CD4-positive, alpha-beta T cell treated with Interleukin-17A for 4 hours (primary cell): ENCODE data around the gene IFI44L.

Experiments
- DNase-seq: peaks from one replicate; pipeline ENCODE4 v3.0.0-alpha.2; 2020; ENCODE audit warnings: mixed read lengths

The IFI44L gene

DNA sequence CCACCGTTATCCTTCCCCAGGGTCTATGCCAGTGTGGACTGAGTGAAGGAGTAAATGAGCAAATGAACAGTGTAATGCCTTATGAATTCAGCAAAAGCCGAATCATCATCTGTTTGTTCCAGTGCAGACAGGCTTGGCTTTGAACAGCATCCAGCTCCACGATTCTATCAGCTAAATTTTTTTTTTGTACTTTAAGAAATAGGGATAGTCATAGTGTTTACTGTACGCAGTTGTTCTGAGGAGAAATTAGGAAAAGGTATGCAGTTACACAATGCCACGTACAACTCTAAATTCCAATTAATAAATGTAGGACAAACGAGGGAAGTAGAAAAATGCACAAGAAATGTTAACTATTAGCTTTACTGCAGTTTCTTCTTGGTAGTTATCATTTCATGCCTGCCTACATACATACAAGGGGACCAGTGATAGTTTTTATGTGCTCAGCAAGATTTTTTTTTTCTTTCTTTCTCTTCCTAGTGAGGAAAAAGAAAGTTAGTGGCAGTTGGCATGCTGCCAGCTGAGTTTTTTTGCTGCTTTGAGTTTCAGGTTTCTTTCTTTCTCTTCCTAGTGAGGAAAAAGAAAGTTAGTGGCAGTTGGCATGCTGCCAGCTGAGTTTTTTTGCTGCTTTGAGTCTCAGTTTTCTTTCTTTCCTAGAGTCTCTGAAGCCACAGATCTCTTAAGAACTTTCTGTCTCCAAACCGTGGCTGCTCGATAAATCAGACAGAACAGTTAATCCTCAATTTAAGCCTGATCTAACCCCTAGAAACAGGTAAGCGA is at the start of gene IFI44L:
IFI44L (plus strand) TSS at position 646 of the 777 bp plus-strand sequence. CDS start 7,468 bp downstream, outside the sequence.
- peak; percentile 75 for DNase-seq

DNA sequence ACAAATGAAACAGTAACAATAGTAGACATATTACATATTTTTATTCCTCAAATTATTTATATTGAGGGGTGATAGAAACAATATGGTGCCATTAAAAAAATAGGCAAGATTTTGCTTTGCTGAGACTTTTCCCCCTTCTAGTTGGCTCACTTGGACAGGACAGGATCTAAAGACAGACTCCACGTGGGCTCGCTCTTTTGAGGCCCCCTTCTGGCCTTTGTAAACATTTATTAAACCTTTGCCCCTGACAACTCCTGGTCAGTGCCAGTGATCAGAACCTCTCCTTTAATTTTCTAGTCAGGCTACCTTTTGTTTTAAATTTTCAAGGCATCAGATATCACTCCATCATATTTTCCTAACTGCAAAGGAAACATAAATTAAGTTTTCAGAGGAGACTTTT is 49.7 kb upstream of the IFI44L start:
- no peak for DNase-seq

DNA sequence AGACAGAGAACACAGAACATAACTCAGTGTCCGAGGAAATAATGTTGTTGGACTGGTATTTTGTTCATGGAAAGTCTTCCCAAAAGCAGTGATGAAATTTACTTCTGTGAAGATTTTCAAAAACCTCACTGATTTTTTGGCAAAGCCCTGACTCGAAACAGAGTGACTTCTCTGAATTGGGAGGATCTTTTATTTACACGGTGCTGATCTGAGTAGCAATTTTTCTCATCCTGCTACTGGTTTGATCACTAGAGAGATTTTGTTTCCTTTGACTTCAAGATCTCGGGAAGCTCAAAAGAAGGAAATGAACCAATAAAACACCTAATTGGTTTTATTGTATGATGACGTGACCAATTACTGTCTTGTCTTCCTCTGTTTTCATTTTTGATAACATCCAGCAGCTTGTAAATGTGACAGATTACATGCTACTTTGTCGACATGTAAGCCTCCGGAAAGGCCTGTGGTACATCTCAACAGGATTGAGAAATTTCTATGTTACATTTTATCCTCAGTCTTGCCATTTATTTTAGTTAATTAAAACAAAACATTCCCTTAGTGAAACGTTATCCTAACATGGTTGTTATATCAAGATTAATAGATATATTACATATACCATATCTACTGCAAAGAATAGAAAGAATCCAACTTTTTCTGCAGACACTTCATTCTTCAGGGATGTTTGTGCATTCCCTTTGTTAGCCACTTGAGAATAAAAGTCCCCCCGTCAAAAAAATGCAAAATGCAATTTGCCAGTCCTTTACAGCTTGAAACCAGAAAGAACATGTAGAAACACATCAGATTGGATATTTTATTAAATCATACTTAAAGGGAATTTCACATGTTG is 42.8 kb upstream of the IFI44L start:
- DNase-seq, result no peak

DNA sequence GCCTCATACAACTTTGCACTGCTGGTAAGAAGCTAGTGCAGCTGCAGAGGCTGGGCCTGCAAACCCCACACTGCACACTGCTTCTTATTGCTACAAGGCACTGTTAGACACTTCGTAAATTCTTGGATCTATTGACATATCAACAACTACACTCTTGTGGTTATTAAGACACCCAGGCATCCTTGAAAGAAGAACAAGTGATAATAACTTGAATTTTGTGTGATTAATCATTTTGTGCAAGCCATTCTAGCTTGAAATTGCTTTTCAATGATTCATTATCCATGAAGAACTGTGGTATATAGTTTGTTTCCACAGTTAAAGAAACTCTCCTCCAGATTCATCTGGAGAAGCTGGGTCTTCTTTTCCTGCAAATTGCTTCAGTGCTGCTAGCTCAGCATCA is 33.7 kb upstream of the IFI44L start:
- no peak for DNase-seq

DNA sequence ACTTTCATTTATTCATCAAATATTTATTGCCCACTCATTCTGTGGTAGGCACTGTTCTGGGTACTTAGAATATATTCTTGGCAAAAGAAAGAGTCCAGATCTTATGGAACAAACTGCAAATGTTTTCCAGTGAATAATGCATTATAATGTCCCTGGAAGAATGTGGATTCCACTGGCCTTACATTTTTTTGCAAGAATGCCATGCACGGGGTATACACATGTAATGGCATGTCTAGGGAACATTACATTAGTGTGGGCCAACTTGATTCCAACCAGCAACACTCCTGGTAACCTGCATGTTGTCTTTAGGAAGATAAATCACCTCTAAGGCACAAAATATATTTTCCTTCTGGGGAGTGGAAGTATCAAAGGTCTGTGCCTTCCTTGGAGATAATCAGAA is 33.0 kb upstream of the IFI44L start:
- no peak for DNase-seq

DNA sequence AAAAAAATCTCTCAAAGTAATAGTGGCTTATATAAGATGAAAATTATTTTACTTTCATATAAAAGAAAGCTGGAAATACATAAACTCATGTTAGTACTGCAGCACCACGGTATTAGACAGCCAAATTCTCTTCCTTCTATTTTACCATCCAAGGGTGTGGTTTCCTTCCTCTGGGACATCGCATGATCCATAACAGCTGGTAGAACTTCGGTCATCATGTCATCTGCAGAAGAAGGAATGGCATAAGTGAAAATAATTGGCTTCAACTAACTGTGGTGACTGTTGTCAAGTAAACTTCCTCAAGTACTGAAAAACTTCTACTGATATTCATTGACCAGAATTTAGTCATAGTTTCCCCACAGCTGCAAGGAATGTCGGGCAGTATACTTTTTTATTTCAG is 28.3 kb upstream of the IFI44L start:
- DNase-seq, result no peak

DNA sequence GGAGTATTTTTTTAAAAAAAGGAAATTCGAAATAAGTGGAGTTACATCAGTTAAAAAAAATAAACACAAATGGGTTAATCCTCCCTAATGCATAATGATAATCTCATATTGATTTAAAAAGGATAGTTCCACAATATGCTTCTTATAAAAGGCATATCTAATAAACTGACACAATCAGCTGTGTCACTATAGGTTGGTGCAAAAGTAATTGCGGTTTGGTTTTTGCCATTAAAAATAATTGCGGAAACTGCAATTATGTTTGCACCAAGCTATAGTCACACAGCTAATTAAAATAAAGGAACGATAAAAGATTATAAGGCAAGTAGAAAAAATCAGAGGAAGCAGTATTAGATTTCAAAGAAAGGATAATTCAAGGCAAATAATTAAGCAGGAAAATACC is 21.0 kb upstream of the IFI44L start:
- DNase-seq, result no peak

DNA sequence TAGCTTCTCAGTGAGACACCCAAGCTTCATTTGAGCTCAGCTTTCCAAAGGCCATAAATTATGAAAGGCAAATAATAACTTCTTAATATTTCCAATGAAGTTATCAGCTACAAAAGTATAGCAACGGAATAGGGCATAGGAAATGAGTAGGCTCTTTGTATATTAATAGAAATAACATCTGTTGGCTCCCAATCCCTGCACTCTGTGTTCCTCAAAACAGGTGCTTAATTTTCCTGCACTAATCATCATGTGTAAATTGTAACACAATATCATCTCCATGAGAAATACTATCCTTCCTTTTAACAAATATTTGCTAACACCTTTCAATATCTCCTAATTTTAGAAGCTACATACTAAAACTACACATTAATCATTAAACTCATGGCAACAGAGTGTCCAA is 19.2 kb upstream of the IFI44L start:
- DNase-seq, result no peak

DNA sequence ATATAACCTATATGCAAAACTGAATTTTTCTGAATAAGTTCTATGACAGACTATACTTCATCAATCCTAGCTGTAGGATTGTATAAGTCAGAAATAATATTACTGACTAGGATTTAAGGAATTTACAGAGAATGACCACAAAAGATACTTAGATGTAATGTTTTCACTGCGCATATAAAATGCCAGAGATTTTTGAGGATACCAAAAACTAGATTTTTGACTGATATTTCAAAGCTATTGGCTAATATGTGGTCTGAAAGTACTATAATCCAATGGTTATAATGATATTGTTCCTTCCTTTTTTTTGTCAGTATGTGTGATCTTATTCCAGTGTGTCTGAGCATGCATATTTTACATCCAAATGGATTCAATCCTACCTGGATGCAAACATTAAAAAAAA is 17.0 kb upstream of the IFI44L start:
- DNase-seq, result no peak

DNA sequence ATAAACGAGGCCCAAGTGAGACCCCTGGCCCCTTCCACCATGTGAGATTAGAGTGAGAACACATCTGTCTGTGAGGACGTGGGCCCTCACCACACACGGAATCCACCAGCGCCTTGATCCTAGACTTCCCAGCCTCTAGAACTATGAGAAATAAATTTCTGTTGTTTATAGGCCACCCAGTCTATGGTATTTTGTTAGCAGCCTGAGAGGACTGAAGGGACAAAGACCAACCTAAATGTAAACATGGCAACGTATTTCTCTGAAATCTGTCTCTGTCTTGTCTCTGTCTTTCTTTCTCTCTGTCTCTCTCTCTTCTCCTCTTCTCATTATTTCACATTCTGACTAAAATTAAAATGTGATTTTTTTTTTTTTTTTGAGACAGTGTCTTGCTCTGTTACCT is 15.6 kb upstream of the IFI44L start:
- DNase-seq, result no peak

DNA sequence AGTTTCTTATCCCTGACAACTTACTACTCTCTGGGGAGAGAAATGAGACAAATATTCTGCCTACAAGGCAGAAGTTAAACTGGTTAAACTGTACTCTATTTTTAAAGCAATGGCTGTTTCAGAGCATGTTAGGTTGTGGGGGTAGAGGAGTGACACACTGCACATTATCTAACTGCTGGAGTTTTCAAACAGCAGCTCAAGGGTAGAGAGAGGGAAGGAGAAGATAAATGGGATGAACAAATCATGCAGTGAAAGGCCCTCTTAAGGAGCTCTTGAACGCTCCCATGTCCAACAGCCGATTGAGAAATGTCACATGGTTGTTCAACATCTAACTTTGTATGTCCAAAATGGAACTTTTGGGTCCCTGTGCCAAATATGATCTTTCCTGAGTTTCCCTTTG is 14.0 kb upstream of the IFI44L start:
- DNase-seq, result no peak

DNA sequence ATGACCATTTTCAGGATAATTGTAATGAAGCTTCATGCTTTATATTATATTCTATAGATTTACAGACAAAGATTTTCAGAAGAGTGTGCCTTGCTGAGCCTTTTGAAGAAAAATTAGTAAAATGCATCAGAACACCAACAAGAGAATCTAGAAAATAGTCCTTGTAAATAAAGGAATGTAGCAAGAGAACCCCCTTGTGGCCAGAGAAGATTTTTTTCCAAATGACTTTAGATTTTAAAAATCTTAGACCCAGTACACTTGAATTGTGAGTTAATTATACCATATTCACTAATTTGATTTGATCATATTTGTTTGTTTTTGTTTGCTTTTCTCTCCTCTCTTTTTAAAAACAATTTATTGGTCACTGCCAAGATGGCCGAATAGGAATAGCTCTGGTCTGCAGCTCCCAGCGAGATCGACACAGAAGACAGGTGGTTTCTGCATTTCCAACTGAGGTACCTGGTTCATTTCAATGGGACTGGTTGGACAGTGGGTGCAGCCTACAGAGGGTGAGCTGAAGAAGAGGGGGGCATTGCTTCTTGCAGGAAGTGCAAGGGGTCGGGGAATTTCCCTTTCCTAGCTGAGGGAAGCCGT is 12.8 kb upstream of the IFI44L start:
- DNase-seq, result no peak

DNA sequence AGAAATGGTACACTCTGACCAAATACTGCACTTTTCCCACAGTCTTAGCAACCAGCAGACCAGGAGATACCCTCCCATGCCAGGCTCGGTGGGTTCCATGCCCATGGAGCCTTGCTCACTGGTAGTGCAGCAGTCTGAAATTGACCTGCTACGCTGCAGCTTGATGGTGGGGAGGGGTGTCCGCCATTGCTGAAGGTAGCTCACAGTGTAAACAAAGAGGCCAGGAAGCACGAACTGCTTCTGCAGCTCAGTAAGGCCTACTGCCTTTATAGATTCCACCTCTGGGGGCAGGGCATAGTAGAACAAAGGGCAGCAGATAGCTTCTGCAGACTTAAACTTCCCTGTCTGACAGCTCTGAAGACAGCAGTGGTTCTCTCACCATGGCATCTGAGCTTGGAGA is 12.3 kb upstream of the IFI44L start:
- DNase-seq, result no peak

DNA sequence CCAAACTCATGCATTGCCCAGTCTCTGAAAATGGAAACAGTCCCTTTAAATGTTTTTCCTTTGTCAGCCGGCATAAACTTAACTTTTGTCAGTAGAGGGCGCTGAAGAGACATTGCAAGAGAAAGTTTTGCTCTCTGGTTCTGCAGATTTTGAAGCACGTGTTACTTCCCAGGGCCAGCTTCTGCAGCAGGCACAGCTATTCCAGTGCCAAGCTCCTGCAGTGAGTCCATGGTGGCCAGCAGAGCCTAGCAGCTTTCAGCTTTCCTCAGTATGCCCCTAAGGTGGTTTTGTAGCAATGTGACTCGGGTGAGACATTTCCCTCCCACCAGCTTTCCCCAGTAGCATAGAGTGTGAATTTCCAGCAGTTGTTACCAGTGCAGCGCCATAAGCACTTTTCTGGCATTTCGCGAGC is 2.6 kb upstream of the IFI44L start:
- peak; percentile 64 for DNase-seq

DNA sequence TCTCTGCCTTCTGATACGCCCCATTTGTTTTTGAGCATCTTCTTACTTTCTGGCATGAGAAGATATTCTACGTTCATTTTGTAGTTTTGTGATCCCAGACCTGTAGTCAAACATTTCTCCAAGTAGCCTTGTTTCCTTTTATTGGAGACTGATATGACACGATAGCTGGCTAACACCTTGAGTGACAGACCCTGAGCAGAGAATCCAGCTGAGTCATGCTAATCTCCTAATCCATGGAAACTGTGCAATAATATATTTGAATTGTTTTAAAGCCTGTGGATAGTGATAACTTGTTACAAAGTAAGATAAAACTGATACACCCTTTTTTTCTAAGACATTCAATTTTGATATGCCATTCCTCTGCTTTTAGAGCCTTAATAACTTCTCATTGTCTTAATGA is 1.2 kb upstream of the IFI44L start:
- DNase-seq, result no peak

DNA sequence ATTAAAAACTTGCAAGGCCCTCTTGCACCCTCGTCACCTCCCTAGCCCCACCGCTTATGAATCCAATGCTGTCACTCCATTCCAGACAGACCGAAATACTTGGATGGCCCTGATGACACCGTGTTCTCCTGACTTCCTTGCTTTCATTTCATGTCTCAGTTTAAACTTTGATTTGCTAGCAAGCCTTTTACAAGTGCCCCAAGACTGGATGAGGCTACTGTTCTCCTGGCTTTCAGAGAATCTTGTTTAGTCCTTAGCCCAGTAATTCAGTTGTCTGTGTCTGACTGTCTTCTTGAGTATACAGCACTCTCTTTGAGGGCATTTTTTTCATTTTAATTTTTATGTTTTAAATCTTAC is 824 bp upstream of the IFI44L start:
- DNase-seq, result peak; percentile 7

DNA sequence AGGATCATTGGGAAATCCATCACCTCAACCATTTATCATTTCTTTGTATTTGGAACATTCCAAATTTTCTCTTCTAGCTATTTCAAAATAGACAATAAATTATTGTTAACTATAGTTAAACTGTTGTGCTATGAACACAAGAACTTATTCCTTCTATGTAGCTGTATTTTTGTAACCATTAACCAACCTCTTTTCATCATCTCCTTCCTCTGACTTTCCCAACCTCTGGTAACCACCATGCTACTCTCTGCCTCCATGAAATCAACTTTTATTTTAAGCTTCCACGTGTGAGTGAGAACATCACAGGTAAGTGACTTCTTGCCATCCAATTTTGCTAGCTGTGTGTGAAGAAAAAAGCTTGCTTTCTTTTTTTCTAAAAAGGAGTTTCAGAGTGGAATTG is 418 bp downstream of the IFI44L start:
- no peak for DNase-seq

DNA sequence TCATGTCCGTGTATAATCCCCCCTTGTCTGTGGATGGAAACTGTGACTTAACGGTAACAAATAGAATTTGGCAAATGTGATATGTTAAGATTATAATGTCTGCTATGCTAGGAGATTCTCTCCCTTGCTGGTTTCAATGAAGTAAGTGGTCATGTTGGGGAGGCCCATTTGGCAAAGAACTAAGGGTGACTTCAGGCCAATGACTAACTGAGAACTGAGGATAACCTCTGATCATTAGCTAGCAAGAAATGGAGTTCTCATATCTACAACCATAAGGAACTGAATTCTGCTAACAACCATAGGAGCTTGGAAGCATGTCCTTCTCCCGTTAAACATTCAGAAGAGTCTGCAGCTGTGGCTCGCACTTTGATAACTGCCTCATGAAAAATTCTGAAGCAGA is 2.3 kb downstream of the IFI44L start:
- no peak for DNase-seq

DNA sequence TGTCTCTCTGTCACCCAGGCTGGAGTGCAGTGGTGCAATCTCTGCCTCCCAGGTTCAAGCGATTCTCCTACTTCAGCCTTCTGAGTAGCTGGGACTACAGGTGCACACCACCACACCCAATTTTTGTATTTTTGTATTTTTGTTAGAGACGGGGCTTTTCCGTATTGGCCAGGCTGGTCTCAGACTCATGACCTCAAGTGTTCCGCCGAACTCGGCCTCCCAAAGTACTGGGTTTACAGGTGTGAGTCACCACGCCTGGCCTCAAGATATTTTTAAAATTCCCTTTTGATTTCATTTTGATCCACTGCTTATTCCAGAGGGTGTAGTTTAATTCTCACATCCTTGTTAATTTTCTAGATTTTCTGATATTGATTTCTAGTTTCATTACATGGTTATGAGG is 3.8 kb downstream of the IFI44L start:
- no peak for DNase-seq

DNA sequence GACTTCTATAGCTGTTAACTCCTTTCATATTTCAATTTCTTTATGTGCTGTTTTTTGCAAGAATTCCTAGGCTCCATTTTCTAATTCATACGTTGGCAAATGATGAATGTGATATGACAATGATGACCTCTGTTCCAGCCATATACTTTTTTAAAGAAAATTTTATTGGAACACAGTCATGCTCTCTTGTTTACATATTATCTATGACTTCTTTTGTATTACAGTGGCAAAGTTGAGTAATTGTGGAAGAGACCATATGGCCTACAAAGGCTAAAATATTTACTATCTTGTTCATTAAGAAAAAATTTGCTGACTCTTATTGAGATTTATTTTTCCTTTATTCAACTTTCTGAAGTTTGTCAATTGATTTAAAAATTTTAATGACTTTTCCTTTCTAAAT is 7.1 kb downstream of the IFI44L start:
- DNase-seq, result no peak

DNA sequence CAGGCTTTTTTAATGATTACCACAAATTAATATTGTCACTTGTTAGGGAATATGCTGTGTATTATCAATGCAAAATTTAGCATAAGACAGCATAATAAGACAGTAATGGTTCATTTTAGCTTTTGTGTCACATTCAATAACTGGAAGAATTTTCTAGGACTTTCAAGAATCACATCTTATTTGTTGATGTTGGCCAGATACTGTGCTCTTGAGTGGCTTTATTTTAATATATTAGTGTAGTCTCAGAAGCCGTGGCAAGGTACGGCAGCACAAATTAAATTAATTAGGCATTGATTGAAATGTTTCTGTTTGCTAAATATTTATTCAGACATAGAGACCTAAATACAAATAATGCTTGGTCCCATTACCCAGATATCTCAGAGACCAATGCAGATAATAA is 10.4 kb downstream of the IFI44L start:
- DNase-seq, result no peak

DNA sequence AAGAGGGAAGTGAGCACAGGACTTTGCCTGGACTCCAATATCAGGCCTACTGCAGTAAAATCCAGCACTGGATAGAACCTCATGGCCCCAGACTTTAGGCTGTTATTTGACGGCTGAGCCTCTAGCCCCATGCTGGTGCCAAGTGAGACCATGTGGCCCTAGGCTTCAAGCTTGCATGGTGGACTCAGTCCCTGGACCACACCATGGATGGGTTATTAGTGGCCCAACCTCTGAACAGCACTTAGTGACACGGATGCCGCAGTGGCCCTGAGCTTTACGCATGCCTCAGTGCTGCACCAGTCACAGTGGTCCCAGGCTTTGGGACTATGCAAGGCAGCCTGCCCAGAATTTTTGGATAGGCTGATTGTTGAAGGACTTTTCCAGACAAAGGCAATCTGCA is 13.0 kb downstream of the IFI44L start:
- no peak for DNase-seq

DNA sequence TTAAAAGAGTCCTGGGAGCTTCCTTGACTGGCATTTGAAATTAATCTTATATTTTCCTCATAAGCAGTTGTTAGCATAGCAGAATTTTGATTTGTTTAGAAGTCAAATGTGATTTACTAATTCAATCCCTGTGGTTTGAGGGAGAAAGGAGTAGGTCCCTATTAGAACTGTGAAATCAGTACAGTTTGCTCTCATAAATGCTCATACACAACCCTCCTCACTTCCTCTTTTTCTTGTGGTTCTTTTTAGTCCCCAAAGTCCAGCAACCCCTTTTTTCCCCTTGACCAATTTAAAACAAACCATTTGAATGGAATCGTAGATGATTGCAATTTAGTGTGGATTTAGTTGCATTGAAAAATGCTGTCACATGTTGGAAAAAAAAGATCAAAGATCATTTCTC is 20.2 kb downstream of the IFI44L start:
- DNase-seq, result no peak

DNA sequence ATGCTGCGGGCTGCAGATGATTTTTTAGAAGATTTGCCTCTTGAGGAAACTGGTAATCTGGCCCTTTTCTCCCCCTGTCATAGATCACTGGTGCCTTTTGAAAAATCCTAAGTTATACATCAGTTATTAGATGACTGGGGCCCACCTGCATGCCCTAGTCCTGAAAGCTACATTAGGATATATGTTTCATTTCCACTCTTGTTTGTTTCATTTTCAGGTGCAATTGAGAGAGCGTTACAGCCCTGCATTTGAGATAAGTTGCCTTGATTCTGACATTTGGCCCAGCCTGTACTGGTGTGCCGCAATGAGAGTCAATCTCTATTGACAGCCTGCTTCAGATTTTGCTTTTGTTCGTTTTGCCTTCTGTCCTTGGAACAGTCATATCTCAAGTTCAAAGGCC is 21.3 kb downstream of the IFI44L start:
- DNase-seq, result no peak
